Stimulated activated CD4-positive, alpha-beta T cell treated with anti-CD3 and anti-CD28 coated beads, Interleukin-1b, Interleukin-23, amount 100 ng/mL, for 1 hour (primary cell): ENCODE measurements around the gene HOXC13.

Source experiments
- DNase-seq, 2 donors: peaks; one replicate each; pipeline ENCODE4 v3.0.0-alpha.2; 2020; ENCODE audit warnings: low read depth in 2 of 2

The HOXC13 gene

GRCh38 chr12:53939141-53940108 is 794 bp downstream of the HOXC13 start:
- DNase-seq: no peak

- DNase-seq: no peak
These were observed 1.9 kb downstream of the HOXC13 start for GRCh38 chr12:53940443-53941014.

GRCh38 chr12:53941187-53941586 is 2.6 kb downstream of the HOXC13 start:
- DNase-seq: no peak

GRCh38 chr12:53941750-53942149 is 3.1 kb downstream of the HOXC13 start:
- DNase-seq: no peak

- no peak for DNase-seq
These were observed 3.9 kb downstream of the HOXC13 start for GRCh38 chr12:53942467-53942997.

GRCh38 chr12:53944209-53944608 is 5.6 kb downstream of the HOXC13 start:
- DNase-seq: no peak

- DNase-seq: no peak
These were observed 6.5 kb downstream of the HOXC13 start for GRCh38 chr12:53944907-53945847.

GRCh38 chr12:53947743-53948142 is 9.1 kb downstream of the HOXC13 start:
- DNase-seq: no peak

- no peak for DNase-seq
These were observed 10.3 kb downstream of the HOXC13 start for GRCh38 chr12:53948650-53949593.

- no peak for DNase-seq
These were observed 11.2 kb downstream of the HOXC13 start for GRCh38 chr12:53949631-53950436.

GRCh38 chr12:53950437-53950773 is 11.8 kb downstream of the HOXC13 start:
- no peak for DNase-seq

GRCh38 chr12:53950789-53951576 is 12.4 kb downstream of the HOXC13 start:
- no peak for DNase-seq

GRCh38 chr12:53951577-53952334 is 13.1 kb downstream of the HOXC13 start:
- no peak for DNase-seq

- DNase-seq: no peak
These were observed 13.7 kb downstream of the HOXC13 start for GRCh38 chr12:53952335-53952694.

- DNase-seq: no peak
These were observed 14.5 kb downstream of the HOXC13 start for GRCh38 chr12:53952871-53953734.

- DNase-seq: no peak
These were observed 15.4 kb downstream of the HOXC13 start for GRCh38 chr12:53953831-53954693.

GRCh38 chr12:53954694-53955035 is 16.0 kb downstream of the HOXC13 start, which contains the start of gene HOXC12:
Gene HOXC12 (plus strand): TSS chr12:53954903. CDS start chr12:53954930, 27 bp downstream.
- no peak for DNase-seq
